Hematopoietic multipotent progenitor cell treated with erythropoietin and hydrocortisone succinate and interleukin-3 and kit ligand, for 17 days (in vitro differentiated cells): ENCODE results near the gene GP1BB.
A peak's percentile ranks its signal among the peaks of the same experiment; 100 is the strongest.
"Not testable (repeated sequence)": the region's sequence is repeated elsewhere in the genome, so short reads cannot be mapped to it uniquely, and the experiment has no call there.

Experiments used
- DNase-seq: peaks from one replicate; pipeline ENCODE4 v3.0.0-alpha.2; 2015; ENCODE audit warnings: low spot score

Gene GP1BB

GRCh38 chr22:19714312-19715187 lies 8.8 kb upstream of the GP1BB start, which contains the start of gene SEPTIN5:
TSS of gene SEPTIN5 (plus strand) at chr22:19714503. CDS start at chr22:19714589, 86 bp downstream.
- DNase-seq, result no peak

- no peak for DNase-seq
These were observed 8.0 kb upstream of the GP1BB start for GRCh38 chr22:19715188-19715930.

GRCh38 chr22:19716041-19716828 lies 7.1 kb upstream of the GP1BB start:
- DNase-seq, result no peak

GRCh38 chr22:19716829-19717105 lies 6.6 kb upstream of the GP1BB start:
- DNase-seq, result no peak

- no peak for DNase-seq
These were observed 6.2 kb upstream of the GP1BB start for GRCh38 chr22:19717181-19717580.

- DNase-seq, result peak; percentile 64
These were observed 5.5 kb upstream of the GP1BB start for GRCh38 chr22:19717691-19718455.

DNA sequence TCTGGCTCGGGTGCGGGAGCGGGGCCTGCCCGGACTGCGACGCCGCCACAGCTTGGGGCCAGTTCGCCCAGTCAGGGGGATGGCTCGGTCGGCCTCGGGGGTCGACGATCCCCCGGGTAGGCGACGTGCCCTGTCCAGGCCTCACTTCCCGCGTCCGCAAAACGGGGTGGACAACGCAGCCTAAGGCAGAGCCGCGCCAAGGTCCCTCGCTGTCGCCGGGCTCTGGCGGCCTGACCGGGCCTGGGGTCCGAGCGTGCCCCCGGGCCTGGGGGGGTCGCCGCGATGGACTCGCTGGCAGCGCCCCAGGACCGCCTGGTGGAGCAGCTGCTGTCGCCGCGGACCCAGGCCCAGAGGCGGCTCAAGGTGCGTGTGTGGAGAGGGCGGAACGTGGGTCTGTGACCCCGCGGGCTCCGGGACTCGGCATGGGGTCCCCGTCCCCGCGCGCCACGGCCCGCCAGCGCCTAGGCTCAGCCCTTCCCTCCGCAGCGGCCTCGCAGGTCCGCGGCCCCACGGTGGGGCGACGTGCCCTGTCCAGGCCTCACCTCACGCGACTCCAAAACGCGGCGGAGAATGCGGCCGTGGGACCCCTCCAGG lies 4.8 kb upstream of the GP1BB start:
- DNase-seq, result no peak

DNA sequence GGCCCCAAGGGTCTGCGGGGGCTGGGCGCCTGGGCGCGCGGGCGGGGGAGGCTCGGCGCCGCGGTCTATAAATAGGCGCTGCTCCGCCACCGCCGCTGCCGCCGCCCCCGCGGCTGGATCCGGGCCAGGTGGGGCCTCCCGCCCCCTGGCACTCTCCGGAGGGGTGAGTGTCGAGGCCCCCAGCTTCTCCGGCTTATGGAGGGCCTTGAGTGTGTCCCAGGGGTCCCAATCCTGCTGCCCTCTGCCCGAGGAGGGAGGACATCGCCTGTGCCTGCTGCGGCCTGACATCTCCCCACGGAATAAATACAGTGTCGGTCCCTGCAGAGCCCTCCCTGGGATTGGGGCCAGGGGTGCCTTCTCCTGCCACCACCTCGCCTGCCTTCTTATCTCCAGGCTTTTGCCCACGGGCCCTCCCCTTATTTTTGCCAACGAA lies 4.3 kb upstream of the GP1BB start:
- DNase-seq, result no peak

DNA sequence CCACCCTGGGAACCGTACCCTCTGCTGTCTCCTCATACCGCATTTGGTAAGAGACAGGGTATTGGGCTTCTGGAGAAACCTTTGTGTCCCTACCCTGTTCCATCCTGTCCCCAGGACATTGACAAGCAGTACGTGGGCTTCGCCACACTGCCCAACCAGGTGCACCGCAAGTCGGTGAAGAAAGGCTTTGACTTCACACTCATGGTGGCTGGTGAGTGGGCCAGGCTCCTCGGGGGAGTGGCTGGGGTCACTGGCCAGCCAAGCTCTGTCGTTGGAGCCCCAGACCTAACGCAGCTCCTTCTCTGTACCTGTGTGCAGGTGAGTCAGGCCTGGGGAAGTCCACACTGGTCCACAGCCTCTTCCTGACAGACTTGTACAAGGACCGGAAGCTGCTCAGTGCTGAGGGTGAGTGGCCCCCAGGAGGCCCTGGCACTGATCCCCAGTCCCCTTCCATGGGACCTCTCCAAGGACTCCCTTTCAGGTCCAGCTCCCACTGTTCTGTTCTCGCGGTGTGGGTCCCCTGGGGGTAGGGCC lies 3.8 kb upstream of the GP1BB start:
- DNase-seq, result no peak

- DNase-seq, result no peak
These were observed 3.0 kb upstream of the GP1BB start for GRCh38 chr22:19720150-19720827.

DNA sequence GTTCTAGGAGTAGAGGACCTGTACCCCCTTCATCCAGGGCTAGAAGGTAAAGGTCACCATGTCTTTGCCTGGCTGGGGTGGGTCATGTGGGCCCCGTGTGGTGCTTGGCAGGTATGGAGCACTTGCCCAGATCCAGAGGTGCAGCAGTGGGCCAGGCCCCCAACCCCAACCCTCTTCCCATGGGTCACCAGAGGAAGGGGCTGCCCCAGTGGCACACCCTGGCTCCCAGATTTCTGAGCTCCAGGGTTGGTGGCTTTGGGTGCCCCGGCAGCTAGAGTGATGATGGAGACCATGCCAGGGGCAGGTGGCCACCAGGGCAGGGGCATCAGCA lies 2.4 kb upstream of the GP1BB start:
- no peak for DNase-seq

- DNase-seq, result no peak
These were observed 1.8 kb upstream of the GP1BB start for GRCh38 chr22:19721330-19722177.

DNA sequence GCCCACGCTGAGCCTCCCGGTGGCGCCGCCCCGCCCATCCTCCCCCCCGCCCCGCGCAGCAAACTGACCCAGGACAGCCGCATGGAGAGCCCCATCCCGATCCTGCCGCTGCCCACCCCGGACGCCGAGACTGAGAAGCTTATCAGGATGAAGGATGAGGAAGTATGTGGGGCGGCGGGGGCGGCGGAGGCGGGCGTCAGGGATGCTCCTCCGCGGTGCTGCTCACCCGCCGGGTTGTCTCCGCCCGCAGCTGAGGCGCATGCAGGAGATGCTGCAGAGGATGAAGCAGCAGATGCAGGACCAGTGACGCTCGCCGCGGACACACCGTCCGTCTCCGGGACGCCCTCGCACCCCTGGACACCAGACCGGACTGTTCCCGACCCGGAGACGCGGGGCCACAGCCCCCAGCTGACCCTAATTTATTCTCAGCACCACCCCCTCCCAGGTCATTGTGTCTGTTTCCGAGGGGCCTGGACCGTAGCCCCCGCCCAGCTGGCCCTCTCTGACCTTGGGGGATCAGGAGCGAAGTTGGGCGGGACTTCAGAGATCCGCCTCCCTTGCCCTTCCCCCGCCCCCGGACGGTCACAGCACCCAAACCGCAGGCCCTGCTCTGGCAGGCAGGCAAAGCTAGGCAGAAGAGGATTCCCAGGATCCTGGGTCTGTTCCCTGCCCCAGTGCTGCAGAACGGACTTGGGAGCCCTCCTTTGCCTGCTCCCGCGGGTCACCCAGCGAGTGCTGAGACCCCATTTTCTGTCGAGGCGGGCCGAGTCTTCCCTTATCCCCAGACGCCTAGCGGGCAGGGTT lies 959 bp upstream of the GP1BB start:
- DNase-seq, result no peak

GRCh38 chr22:19722982-19723231 lies 432 bp upstream of the GP1BB start:
- no peak for DNase-seq

- DNase-seq, result no peak
These were observed 866 bp downstream of the GP1BB start for GRCh38 chr22:19723983-19724827.

DNA sequence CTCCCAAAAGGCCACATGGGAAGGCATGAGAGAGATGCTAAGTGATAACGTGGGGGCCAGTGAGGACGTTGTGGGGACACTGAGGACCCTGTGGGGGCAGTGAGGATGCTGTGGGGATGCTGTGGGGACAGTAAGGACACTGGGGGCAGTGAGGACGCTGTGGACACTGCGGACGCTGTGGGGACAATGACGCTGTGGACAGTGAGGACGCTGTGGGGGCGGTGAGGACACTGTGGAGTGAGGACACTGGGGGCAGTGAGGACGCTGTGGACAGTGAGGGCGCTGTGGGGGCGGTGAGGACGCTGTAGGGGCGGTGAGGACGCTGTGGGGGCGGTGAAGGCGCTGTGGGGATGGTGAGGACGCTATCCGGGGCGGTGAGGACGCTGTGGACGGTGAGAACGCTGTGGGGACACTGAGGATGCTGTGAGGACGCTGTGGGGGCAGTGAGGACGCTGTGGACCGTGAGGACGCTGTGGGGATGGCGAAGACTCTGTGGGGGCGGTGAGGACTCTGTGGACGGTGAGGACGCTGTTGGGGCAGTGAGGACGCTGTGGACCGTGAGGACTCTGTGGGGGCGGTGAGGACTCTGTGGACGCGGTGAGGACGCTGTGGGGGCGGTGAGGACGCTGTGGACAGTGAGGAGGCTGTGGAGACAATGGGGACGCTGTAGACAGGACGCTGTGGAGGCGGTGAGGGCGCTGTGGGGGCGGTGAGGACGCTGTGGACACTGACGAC lies 1.8 kb downstream of the GP1BB start:
- no peak for DNase-seq

GRCh38 chr22:19726064-19726788 lies 2.9 kb downstream of the GP1BB start:
- not testable (repeated sequence) for DNase-seq
